ENCODE measurements around the gene RPRD2.
A peak's percentile ranks its signal among the peaks of the same experiment; 100 is the strongest.
"Not testable (repeated sequence)": the region's sequence is repeated elsewhere in the genome, so short reads cannot be mapped to it uniquely, and the experiment has no call there.

RPRD2 gene

GRCh38 chr1:150389650-150390049, 25.7 kb downstream of the RPRD2 start:
- DNase-seq (ENCODE audit: low read depth) = no peak

GRCh38 chr1:150392627-150393026, 28.7 kb downstream of the RPRD2 start:
- no peak for DNase-seq (ENCODE audit: low read depth)

GRCh38 chr1:150395115-150395514, 31.2 kb downstream of the RPRD2 start:
- not testable (repeated sequence) for DNase-seq (ENCODE audit: low read depth)

- no peak for DNase-seq (ENCODE audit: low read depth)
Observed at GRCh38 chr1:150397392-150398032, 33.6 kb downstream of the RPRD2 start.

- no peak for DNase-seq (ENCODE audit: low read depth)
Observed at GRCh38 chr1:150404465-150404864, 40.5 kb downstream of the RPRD2 start.

GRCh38 chr1:150405660-150406059, 41.7 kb downstream of the RPRD2 start:
- no peak for DNase-seq (ENCODE audit: low read depth)

GRCh38 chr1:150406483-150406882, 42.5 kb downstream of the RPRD2 start:
- no peak for DNase-seq (ENCODE audit: low read depth)

GRCh38 chr1:150407330-150407729, 43.4 kb downstream of the RPRD2 start:
- no peak for DNase-seq (ENCODE audit: low read depth)

GRCh38 chr1:150408800-150409199, 44.9 kb downstream of the RPRD2 start:
- DNase-seq (ENCODE audit: low read depth) = no peak

- DNase-seq (ENCODE audit: low read depth) = peak; percentile 48
Observed at GRCh38 chr1:150409504-150410362, 45.8 kb downstream of the RPRD2 start.

- DNase-seq (ENCODE audit: low read depth) = peak; percentile 91
Observed at GRCh38 chr1:150410582-150411101, 46.7 kb downstream of the RPRD2 start.

GRCh38 chr1:150414592-150414991, 50.6 kb downstream of the RPRD2 start:
- DNase-seq (ENCODE audit: low read depth) = no peak

GRCh38 chr1:150415800-150416199, 51.9 kb downstream of the RPRD2 start:
- DNase-seq (ENCODE audit: low read depth) = no peak

GRCh38 chr1:150420560-150421265, 56.8 kb downstream of the RPRD2 start:
- DNase-seq (ENCODE audit: low read depth) = peak; percentile 46

- no peak for DNase-seq (ENCODE audit: low read depth)
Observed at GRCh38 chr1:150422541-150422940, 58.6 kb downstream of the RPRD2 start.

GRCh38 chr1:150429805-150430204, 65.9 kb downstream of the RPRD2 start:
- peak; percentile 27 for DNase-seq (ENCODE audit: low read depth)

- no peak for DNase-seq (ENCODE audit: low read depth)
Observed at GRCh38 chr1:150441121-150441520, 77.2 kb downstream of the RPRD2 start.

GRCh38 chr1:150444232-150444631, 80.3 kb downstream of the RPRD2 start:
- DNase-seq (ENCODE audit: low read depth) = no peak

- DNase-seq (ENCODE audit: low read depth) = peak; percentile 13
Observed at GRCh38 chr1:150456146-150456647, 92.2 kb downstream of the RPRD2 start.

- peak; percentile 53 for DNase-seq (ENCODE audit: low read depth)
Observed at GRCh38 chr1:150464422-150464826, 100.5 kb downstream of the RPRD2 start.

- DNase-seq (ENCODE audit: low read depth) = no peak
Observed at GRCh38 chr1:150466964-150467363, 103.0 kb downstream of the RPRD2 start.

- DNase-seq (ENCODE audit: low read depth) = no peak
Observed at GRCh38 chr1:150469291-150469690, 105.3 kb downstream of the RPRD2 start.
